GM23248 (cell line): ENCODE data around the gene LUC7L. TPM values are rescaled to one million over a fixed set of nuclear protein-coding genes. Genes with fewer than 3 reads are reported as not detected.

Experiments
- DNase-seq: peaks from one replicate; pipeline ENCODE4 v3.0.0-alpha.2; 2015
- H2AFZ ChIP-seq: fragments of 200-600 bp; sonication (generic); 2 replicates; pipeline ENCODE4 v1.6.1; 2016; ENCODE audit warnings: antibody characterized with exemption
- H3F3A ChIP-seq: fragments of 200-600 bp; sonication (generic); 2 replicates; pipeline ENCODE4 v1.6.1; 2016; ENCODE audit warnings: mild to moderate bottlenecking, antibody characterized with exemption, mixed run types; ENCODE audit not compliant: insufficient read depth
- H3K27ac ChIP-seq: fragments of 200-600 bp; sonication (generic); 2 replicates; pipeline ENCODE4 v1.5.1; 2016; ENCODE audit warnings: mild to moderate bottlenecking
- H3K27me3 ChIP-seq: fragments of 200-600 bp; sonication (generic); replicated peaks from 2 replicates; pipeline ENCODE4 v1.6.1; 2016; ENCODE audit warnings: mild to moderate bottlenecking; ENCODE audit not compliant: insufficient read depth
- H3K36me3 ChIP-seq: fragments of 200-600 bp; sonication (generic); 2 replicates; pipeline ENCODE4 v1.6.1; 2016; ENCODE audit warnings: low read depth, mild to moderate bottlenecking
- H3K4me1 ChIP-seq: fragments of 200-600 bp; sonication (generic); 2 replicates; pipeline ENCODE4 v1.6.1; 2016; ENCODE audit warnings: mild to moderate bottlenecking; ENCODE audit not compliant: insufficient read depth
- H3K4me2 ChIP-seq: fragments of 200-600 bp; sonication (generic); one replicate; pipeline ENCODE4 v1.6.1; 2016; ENCODE audit warnings: mild to moderate bottlenecking; ENCODE audit not compliant: unreplicated experiment
- H3K4me3 ChIP-seq: fragments of 200-600 bp; sonication (generic); 2 replicates; pipeline ENCODE4 v1.5.1; 2016; ENCODE audit warnings: mild to moderate bottlenecking
- H3K79me2 ChIP-seq: fragments of 200-600 bp; sonication (generic); 2 replicates; pipeline ENCODE4 v1.6.1; 2016; ENCODE audit warnings: mild to moderate bottlenecking; ENCODE audit not compliant: insufficient read depth
- H3K9ac ChIP-seq: fragments of 200-600 bp; sonication (generic); 2 replicates; pipeline ENCODE4 v1.6.1; 2016; ENCODE audit warnings: mild to moderate bottlenecking
- H3K9me2 ChIP-seq: fragments of 200-600 bp; sonication (generic); 2 replicates; pipeline ENCODE4 v1.6.1; 2016; ENCODE audit warnings: mixed run types, mild to moderate bottlenecking, moderate library complexity; ENCODE audit not compliant: insufficient read depth
- H3K9me3 ChIP-seq: fragments of 200-600 bp; sonication (generic); one replicate; pipeline ENCODE4 v1.6.1; 2017; ENCODE audit warnings: low read depth
- H4K20me1 ChIP-seq: fragments of 200-600 bp; sonication (generic); 2 replicates; pipeline ENCODE4 v1.6.0; 2016; ENCODE audit not compliant: insufficient read depth
- EZH2 ChIP-seq: fragments of 200-600 bp; sonication (generic); IDR thresholded peaks from 2 replicates; pipeline ENCODE4 v1.6.1; 2018; ENCODE audit warnings: antibody characterized with exemption, mild to moderate bottlenecking; ENCODE audit not compliant: insufficient read depth, poor library complexity, severe bottlenecking
- EZH2phosphoT487 ChIP-seq: fragments of 200-600 bp; sonication (generic); IDR thresholded peaks from 2 replicates; pipeline ENCODE4 v1.6.1; 2018; ENCODE audit warnings: antibody characterized with exemption, moderate library complexity, mild to moderate bottlenecking, low read depth; ENCODE audit not compliant: insufficient read depth
- WGBS, 2 experiments: methylation state at CpG; one replicate each; pipeline ENCODE4 v1.1.6; 2015 to 2017; ENCODE audit warnings: low lambda C conversion rate in 2 of 2, low coverage in 1 of 2; ENCODE audit errors: missing lambda C conversion rate in 2 of 2; 5-methylcytosine and 5-hydroxymethylcytosine counted together
- in situ Hi-C: fragments of 300-500 bp; cut with MboI; formaldehyde crosslinking; loops from 2 replicates; pipeline ENCODE4 v1.15.0; 2020
- polyA plus RNA-seq: library from polyadenylated mRNA; unstranded; fragments of >200 nt; fragmentation: Nextera tagmentation; extraction: Ambion mirVana; gene quantifications from 2 replicates; pipeline ENCODE4 v1.2.1, GENCODE V29; 2016
- total RNA-seq: library from RNA; depleted of rRNA; stranded (reverse); fragments of >200 nt; shearing (Covaris generic); gene quantifications from 2 replicates; pipeline ENCODE4 v1.2.3, GENCODE V29; 2014

The LUC7L gene
- total and polyA plus RNA-seq, 2 experiments from 2014 or later, result 37.3 to 49.6 TPM

DNA sequence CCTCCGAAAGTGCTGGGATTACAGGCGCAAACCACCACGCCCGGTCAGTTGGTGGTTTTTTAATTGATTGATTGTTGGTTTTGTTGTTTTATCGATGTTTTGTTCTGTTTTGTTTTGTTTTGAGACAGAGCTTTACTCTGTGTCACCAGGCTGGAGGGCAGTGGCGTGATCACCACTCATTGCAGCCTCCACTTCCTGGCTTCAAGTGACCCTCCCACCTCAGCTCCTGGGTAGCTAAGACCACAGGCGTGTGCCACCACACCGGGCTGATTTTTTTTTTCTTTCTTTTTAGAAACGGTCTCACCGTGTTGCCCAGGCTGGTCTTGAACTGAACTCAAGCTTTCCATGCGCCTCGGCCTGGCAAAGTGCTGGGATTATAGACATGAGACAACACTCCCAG is 17.8 kb upstream of the LUC7L start:
- in situ Hi-C loops, result no loop called here
- H3K36me3 ChIP-seq, result no peaks in the 10 kb centered on the region; the same call in 1 of the 2 replicates
- DNase-seq, result no peak
- no peaks in the 10 kb centered on the region for H3K9me3 ChIP-seq
- TF ChIP-seq EZH2 (no peak), EZH2phosphoT487 (no peak)
- H3K27me3 ChIP-seq, result no peaks in the 10 kb centered on the region
- H3K4me2 ChIP-seq, result no peak overlapping the region
- H2AFZ ChIP-seq, result no peak overlapping the region
- H3K4me3 ChIP-seq, result no peak overlapping the region
- no peaks in the 10 kb centered on the region for H3K9me2 ChIP-seq
- H3K4me1 ChIP-seq, result no peaks in the 10 kb centered on the region
- no peak overlapping the region for H3K27ac ChIP-seq
- no peak overlapping the region for H3K9ac ChIP-seq
- no peaks in the 10 kb centered on the region for H4K20me1 ChIP-seq
- WGBS, 2 experiments, result 97% methylated on average over 12 of the region's 12 CpGs
- peaks cover 46% of the 10 kb centered on the region for H3K79me2 ChIP-seq
- H3F3A ChIP-seq, result no peaks in the 10 kb centered on the region

- H3K27me3 ChIP-seq, result no peaks in the 10 kb centered on the region
- H3K4me3 ChIP-seq, result no peak overlapping the region
- H3K4me2 ChIP-seq, result no peak overlapping the region
- no peak overlapping the region for H3K27ac ChIP-seq
- no peak for DNase-seq
- H3K36me3 ChIP-seq, result no peaks in the 10 kb centered on the region
- no peak overlapping the region for H3K9ac ChIP-seq
- 88 to 92% methylated on average over 9 of the region's 9 CpGs for WGBS, 2 experiments
- no peaks in the 10 kb centered on the region for H3K4me1 ChIP-seq
- TF ChIP-seq EZH2 (no peak), EZH2phosphoT487 (no peak)
- no peaks in the 10 kb centered on the region for H4K20me1 ChIP-seq
- H2AFZ ChIP-seq, result no peak overlapping the region
- peaks cover 65% of the 10 kb centered on the region for H3K79me2 ChIP-seq
- no peaks in the 10 kb centered on the region for H3K9me2 ChIP-seq
- no peaks in the 10 kb centered on the region for H3K9me3 ChIP-seq
- H3F3A ChIP-seq, result peaks cover 4% of the 10 kb centered on the region; the same call in 1 of the 2 replicates
- in situ Hi-C loops, result no loop called here
These were observed 15.9 kb upstream of the LUC7L start for GRCh38 chr16:245105-245504.

DNA sequence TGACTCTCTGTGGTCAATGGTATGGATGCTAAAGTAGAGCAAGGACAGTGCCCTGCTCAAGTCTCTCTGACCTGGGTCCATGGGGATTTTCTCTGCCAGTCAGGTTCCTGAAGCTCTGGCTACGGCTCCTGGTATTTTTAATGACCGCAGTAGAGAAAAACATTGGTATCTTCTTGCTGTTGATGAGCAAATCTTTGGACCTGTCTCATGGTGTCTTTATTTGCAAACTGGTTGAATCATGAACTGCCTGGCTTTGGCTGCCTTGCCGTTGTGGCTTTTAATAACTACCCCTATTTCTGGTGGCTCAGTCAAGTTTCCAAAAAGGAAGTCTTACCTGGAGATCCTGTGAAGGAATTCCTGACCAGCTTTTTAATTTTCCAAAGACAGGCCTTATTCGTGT is 14.1 kb upstream of the LUC7L start:
- in situ Hi-C loops, result no loop called here
- Histone ChIP-seq H3K79me2 (peaks cover 80% of the 10 kb centered on the region), H2AFZ (no peak overlapping the region), H3K36me3 (no peaks in the 10 kb centered on the region), H3K9me2 (no peaks in the 10 kb centered on the region), H3K4me1 (peaks cover 4% of the 10 kb centered on the region; the same call in 1 of the 2 replicates), H4K20me1 (no peaks in the 10 kb centered on the region), H3K9me3 (no peaks in the 10 kb centered on the region), H3K27me3 (no peaks in the 10 kb centered on the region), H3K4me2 (no peak overlapping the region), H3K4me3 (no peak overlapping the region), H3K27ac (no peak overlapping the region), H3K9ac (no peak overlapping the region), H3F3A (peaks cover 11% of the 10 kb centered on the region; the same call in 1 of the 2 replicates)
- no peak for DNase-seq
- TF ChIP-seq EZH2phosphoT487 (no peak), EZH2 (no peak)
- 85 to 87% methylated on average over 4 of the region's 4 CpGs for WGBS, 2 experiments

DNA sequence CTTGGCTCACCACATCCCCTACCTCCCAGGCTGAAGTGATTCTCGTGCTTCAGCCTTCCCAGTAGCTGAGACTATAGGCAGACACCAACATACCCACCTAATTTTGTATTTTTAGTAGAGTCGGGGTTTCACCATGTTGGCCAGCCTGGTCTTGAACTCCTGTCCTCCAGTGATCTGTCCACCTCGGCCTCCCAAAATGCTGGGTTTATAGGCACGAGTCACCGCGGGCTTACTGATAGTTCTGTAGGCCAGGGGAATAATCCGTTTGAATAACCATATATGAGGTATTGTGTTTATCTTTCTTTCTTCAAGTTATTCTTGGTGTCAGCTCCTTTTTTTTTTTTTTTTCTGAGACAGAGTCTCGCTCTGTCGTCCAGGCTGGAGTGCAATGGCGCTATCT is 13.0 kb upstream of the LUC7L start:
- Histone ChIP-seq H3K79me2 (peaks cover 88% of the 10 kb centered on the region), H3F3A (peaks cover 11% of the 10 kb centered on the region; the same call in 1 of the 2 replicates), H3K4me1 (peaks cover 4% of the 10 kb centered on the region; the same call in 1 of the 2 replicates), H3K9ac (no peak overlapping the region), H2AFZ (no peak overlapping the region), H3K27me3 (no peaks in the 10 kb centered on the region), H3K9me2 (no peaks in the 10 kb centered on the region), H3K4me2 (no peak overlapping the region), H3K27ac (no peak overlapping the region), H3K9me3 (no peaks in the 10 kb centered on the region), H3K4me3 (no peak overlapping the region), H3K36me3 (no peaks in the 10 kb centered on the region), H4K20me1 (no peaks in the 10 kb centered on the region)
- no peak for DNase-seq
- TF ChIP-seq EZH2phosphoT487, result no peak
- no peak for TF ChIP-seq EZH2
- in situ Hi-C loops, result no loop called here
- WGBS, 2 experiments, result 91 to 92% methylated on average over 10 of the region's 10 CpGs

DNA sequence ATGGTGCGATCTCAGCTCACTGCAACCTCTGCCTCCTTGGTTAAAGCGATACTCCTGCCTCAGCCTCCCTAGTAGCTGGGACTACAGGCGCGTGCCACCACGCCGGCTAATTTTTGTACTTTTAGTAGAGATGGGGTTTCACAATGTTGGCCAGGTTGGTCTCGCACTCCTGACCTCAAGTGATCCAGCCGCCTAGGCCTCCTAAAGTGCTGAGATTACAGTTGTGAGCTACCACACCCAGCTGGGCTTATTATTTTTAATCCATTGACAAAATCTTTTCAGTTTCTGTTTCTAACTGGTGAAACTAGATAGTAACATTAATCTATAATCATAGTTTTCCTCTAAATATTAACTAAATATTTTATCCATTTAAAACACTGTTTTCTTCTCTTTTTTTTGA is 11.3 kb upstream of the LUC7L start:
- no peak overlapping the region for H3K27ac ChIP-seq
- no peaks in the 10 kb centered on the region for H3K36me3 ChIP-seq
- in situ Hi-C loops, result no loop called here
- H2AFZ ChIP-seq, result no peak overlapping the region
- no peaks in the 10 kb centered on the region for H3K9me2 ChIP-seq
- no peak overlapping the region for H3K4me3 ChIP-seq
- WGBS, 2 experiments, result 81 to 85% methylated on average over 8 of the region's 8 CpGs
- H4K20me1 ChIP-seq, result no peaks in the 10 kb centered on the region
- peaks cover 4% of the 10 kb centered on the region; the same call in 1 of the 2 replicates for H3K4me1 ChIP-seq
- no peak overlapping the region for H3K9ac ChIP-seq
- no peaks in the 10 kb centered on the region for H3K9me3 ChIP-seq
- peaks cover 13% of the 10 kb centered on the region for H3F3A ChIP-seq
- no peaks in the 10 kb centered on the region for H3K27me3 ChIP-seq
- H3K4me2 ChIP-seq, result no peak overlapping the region
- no peak for TF ChIP-seq EZH2
- no peak for TF ChIP-seq EZH2phosphoT487
- no peak for DNase-seq
- H3K79me2 ChIP-seq, result peaks cover 88% of the 10 kb centered on the region
